ENCODE results near the gene LDB2.

GRCh38 chr4:16731776-16732380 lies 166.6 kb downstream of the LDB2 start:
- TF ChIP-seq CHD4 (IDR thresholded peaks at IDR 0.05; ENCODE audit: borderline replicate concordance) = no peak
- TF ChIP-seq CTCF (IDR thresholded peaks at IDR 0.05) = no peak
- no peak for TF ChIP-seq POLR2A (IDR thresholded peaks at IDR 0.05; ENCODE audit: low read length)
- TF ChIP-seq HOXB5 (CRISPR knock-in tag; IDR thresholded peaks at IDR 0.05) = no peak
- TF ChIP-seq MAZ (IDR thresholded peaks at IDR 0.05; ENCODE audit: borderline replicate concordance, low read depth, low read length) = no peak
- no peak for TF ChIP-seq USF2 (IDR thresholded peaks at IDR 0.05)
- TF ChIP-seq SMC3 (IDR thresholded peaks at IDR 0.05) = no peak

Data from A549 (cell line).